ENCODE data around the gene PRICKLE1.

The PRICKLE1 gene

GRCh38 chr12:42474391-42474790 is 115.2 kb downstream of the PRICKLE1 start:
- H3K27me3 Mint-ChIP-seq, result peaks cover 37% of the 10 kb centered on the region
- H3K9me3 Mint-ChIP-seq, result no peaks in the 10 kb centered on the region
- peaks cover 30% of the 10 kb centered on the region for H3K4me1 Mint-ChIP-seq (ENCODE audit: low read depth)
- no peak overlapping the region for H3K4me3 Mint-ChIP-seq
- H3K27ac Mint-ChIP-seq, result no peak overlapping the region
- H3K36me3 Mint-ChIP-seq (ENCODE audit: low read depth), result no peaks in the 10 kb centered on the region

- Mint-ChIP-seq H3K27me3 (peaks cover 40% of the 10 kb centered on the region), H3K9me3 (no peaks in the 10 kb centered on the region), H3K27ac (no peak overlapping the region), H3K4me3 (no peak overlapping the region), H3K4me1 (ENCODE audit: low read depth) (peaks cover 39% of the 10 kb centered on the region), H3K36me3 (ENCODE audit: low read depth) (no peaks in the 10 kb centered on the region)
Measured at GRCh38 chr12:42473561-42473960, 116.0 kb downstream of the PRICKLE1 start.

- Mint-ChIP-seq H3K9me3 (no peaks in the 10 kb centered on the region), H3K4me1 (ENCODE audit: low read depth) (peaks cover 43% of the 10 kb centered on the region), H3K4me3 (no peak overlapping the region), H3K36me3 (ENCODE audit: low read depth) (no peaks in the 10 kb centered on the region), H3K27ac (no peak overlapping the region), H3K27me3 (peaks cover 44% of the 10 kb centered on the region)
Measured at GRCh38 chr12:42473130-42473529, 116.4 kb downstream of the PRICKLE1 start.

GRCh38 chr12:42472376-42472775 is 117.2 kb downstream of the PRICKLE1 start:
- Mint-ChIP-seq H3K9me3 (no peaks in the 10 kb centered on the region), H3K4me1 (ENCODE audit: low read depth) (peaks cover 43% of the 10 kb centered on the region), H3K36me3 (ENCODE audit: low read depth) (no peaks in the 10 kb centered on the region), H3K27ac (no peak overlapping the region), H3K4me3 (no peak overlapping the region), H3K27me3 (peaks cover 45% of the 10 kb centered on the region)

GRCh38 chr12:42469355-42470175 is 120.0 kb downstream of the PRICKLE1 start:
- H3K4me3 Mint-ChIP-seq, result peak overlapping the region; percentile 73
- no peak overlapping the region for H3K27ac Mint-ChIP-seq
- H3K9me3 Mint-ChIP-seq, result no peaks in the 10 kb centered on the region
- no peaks in the 10 kb centered on the region for H3K36me3 Mint-ChIP-seq (ENCODE audit: low read depth)
- H3K27me3 Mint-ChIP-seq, result peaks cover 49% of the 10 kb centered on the region
- H3K4me1 Mint-ChIP-seq (ENCODE audit: low read depth), result peaks cover 35% of the 10 kb centered on the region

- Mint-ChIP-seq H3K27me3 (peaks cover 46% of the 10 kb centered on the region), H3K4me3 (peak overlapping the region; percentile 73), H3K36me3 (ENCODE audit: low read depth) (no peaks in the 10 kb centered on the region), H3K4me1 (ENCODE audit: low read depth) (peaks cover 32% of the 10 kb centered on the region), H3K9me3 (no peaks in the 10 kb centered on the region), H3K27ac (no peak overlapping the region)
Measured at GRCh38 chr12:42468921-42469320, 120.6 kb downstream of the PRICKLE1 start.

- Mint-ChIP-seq H3K27me3 (peaks cover 46% of the 10 kb centered on the region), H3K27ac (peak overlapping the region; percentile 62), H3K9me3 (no peaks in the 10 kb centered on the region), H3K4me3 (no peak overlapping the region), H3K4me1 (ENCODE audit: low read depth) (peaks cover 28% of the 10 kb centered on the region), H3K36me3 (ENCODE audit: low read depth) (no peaks in the 10 kb centered on the region)
Measured at GRCh38 chr12:42468341-42468821, 121.2 kb downstream of the PRICKLE1 start.

- no peak overlapping the region for H3K27ac Mint-ChIP-seq
- H3K4me3 Mint-ChIP-seq, result no peak overlapping the region
- H3K9me3 Mint-ChIP-seq, result no peaks in the 10 kb centered on the region
- peaks cover 25% of the 10 kb centered on the region for H3K27me3 Mint-ChIP-seq
- peaks cover 6% of the 10 kb centered on the region for H3K4me1 Mint-ChIP-seq (ENCODE audit: low read depth)
- peaks cover 5% of the 10 kb centered on the region for H3K36me3 Mint-ChIP-seq (ENCODE audit: low read depth)
Measured at GRCh38 chr12:42463671-42464070, 125.9 kb downstream of the PRICKLE1 start.

GRCh38 chr12:42462486-42462885 is 127.1 kb downstream of the PRICKLE1 start:
- Mint-ChIP-seq H3K27ac (no peak overlapping the region), H3K27me3 (peaks cover 20% of the 10 kb centered on the region), H3K4me1 (ENCODE audit: low read depth) (no peaks in the 10 kb centered on the region), H3K36me3 (ENCODE audit: low read depth) (peaks cover 5% of the 10 kb centered on the region), H3K4me3 (no peak overlapping the region), H3K9me3 (no peaks in the 10 kb centered on the region)

GRCh38 chr12:42459336-42459847 is 130.2 kb downstream of the PRICKLE1 start:
- Mint-ChIP-seq H3K4me3 (no peak overlapping the region), H3K27ac (no peak overlapping the region), H3K4me1 (ENCODE audit: low read depth) (no peaks in the 10 kb centered on the region), H3K27me3 (peaks cover 4% of the 10 kb centered on the region), H3K36me3 (ENCODE audit: low read depth) (peaks cover 5% of the 10 kb centered on the region), H3K9me3 (no peaks in the 10 kb centered on the region)

GRCh38 chr12:42458575-42458974 is 131.0 kb downstream of the PRICKLE1 start:
- H3K4me1 Mint-ChIP-seq (ENCODE audit: low read depth), result no peaks in the 10 kb centered on the region
- H3K36me3 Mint-ChIP-seq (ENCODE audit: low read depth), result peaks cover 5% of the 10 kb centered on the region
- peaks cover 4% of the 10 kb centered on the region for H3K27me3 Mint-ChIP-seq
- H3K4me3 Mint-ChIP-seq, result no peak overlapping the region
- H3K9me3 Mint-ChIP-seq, result no peaks in the 10 kb centered on the region
- no peak overlapping the region for H3K27ac Mint-ChIP-seq

GRCh38 chr12:42450248-42450647 is 139.3 kb downstream of the PRICKLE1 start:
- Mint-ChIP-seq H3K27me3 (no peaks in the 10 kb centered on the region), H3K27ac (no peak overlapping the region), H3K9me3 (no peaks in the 10 kb centered on the region), H3K36me3 (ENCODE audit: low read depth) (peaks cover 47% of the 10 kb centered on the region), H3K4me3 (no peak overlapping the region), H3K4me1 (ENCODE audit: low read depth) (peaks cover 18% of the 10 kb centered on the region)

- Mint-ChIP-seq H3K27ac (peak overlapping the region; percentile 11), H3K27me3 (no peaks in the 10 kb centered on the region), H3K9me3 (no peaks in the 10 kb centered on the region), H3K4me1 (ENCODE audit: low read depth) (peaks cover 18% of the 10 kb centered on the region), H3K4me3 (no peak overlapping the region), H3K36me3 (ENCODE audit: low read depth) (peaks cover 62% of the 10 kb centered on the region)
Measured at GRCh38 chr12:42448841-42449240, 140.7 kb downstream of the PRICKLE1 start.

- peaks cover 14% of the 10 kb centered on the region for H3K4me1 Mint-ChIP-seq (ENCODE audit: low read depth)
- H3K4me3 Mint-ChIP-seq, result no peak overlapping the region
- H3K27ac Mint-ChIP-seq, result no peak overlapping the region
Measured at GRCh38 chr12:42447371-42447786, 142.2 kb downstream of the PRICKLE1 start.

GRCh38 chr12:42446761-42447160 is 142.8 kb downstream of the PRICKLE1 start:
- Mint-ChIP-seq H3K27ac (no peak overlapping the region), H3K27me3 (no peaks in the 10 kb centered on the region), H3K9me3 (no peaks in the 10 kb centered on the region), H3K4me1 (ENCODE audit: low read depth) (peaks cover 11% of the 10 kb centered on the region), H3K4me3 (no peak overlapping the region), H3K36me3 (ENCODE audit: low read depth) (peaks cover 82% of the 10 kb centered on the region)

More at GRCh38 chr12:42447371-42447786, 142.2 kb downstream of the PRICKLE1 start:
- no peaks in the 10 kb centered on the region for H3K27me3 Mint-ChIP-seq
- peaks cover 76% of the 10 kb centered on the region for H3K36me3 Mint-ChIP-seq (ENCODE audit: low read depth)
- H3K9me3 Mint-ChIP-seq, result no peaks in the 10 kb centered on the region

All from stimulated activated naive CD8-positive, alpha-beta T cell treated with anti-CD3 and anti-CD28 coated beads, Interleukin-15, Interleukin-2, amounts not matched to agents 100 ng/mL and 50 ng/mL, for 24 hours (primary cell).